Type B pancreatic cell (in vitro differentiated cells): Measurements from ENCODE around the gene ZNF23. TPM values are rescaled to one million over a fixed set of nuclear protein-coding genes. Genes with fewer than 3 reads are reported as not detected.
A peak's percentile ranks its signal among the peaks of the same experiment; 100 is the strongest.

Source experiments
- DNase-seq: peaks from one replicate; pipeline ENCODE4 v3.0.0; 2021; ENCODE audit warnings: mixed read lengths; ENCODE audit not compliant: unreplicated experiment; ENCODE audit errors: extremely low spot score
- H3K27ac Mint-ChIP-seq: 2 replicates; pipeline ENCODE4 v1.8.0; 2021; ENCODE audit warnings: mild to moderate bottlenecking, mixed read lengths
- H3K27me3 Mint-ChIP-seq: 2 replicates; pipeline ENCODE4 v1.8.0; 2021; ENCODE audit warnings: mixed read lengths
- H3K36me3 Mint-ChIP-seq: 2 replicates; pipeline ENCODE4 v1.8.0; 2021; ENCODE audit warnings: mixed read lengths
- H3K4me1 Mint-ChIP-seq: one replicate; pipeline ENCODE4 v1.8.0; 2021; ENCODE audit warnings: mixed read lengths; ENCODE audit not compliant: unreplicated experiment
- H3K4me3 Mint-ChIP-seq: 2 replicates; pipeline ENCODE4 v1.8.0; 2021; ENCODE audit warnings: mild to moderate bottlenecking, mixed read lengths
- H3K9me3 Mint-ChIP-seq: 2 replicates; pipeline ENCODE4 v1.8.0; 2021; ENCODE audit warnings: mixed read lengths
- CTCF ChIP-seq: fragments of 200-600 bp; sonication (generic); conservative IDR thresholded peaks from 2 replicates; pipeline ENCODE4 v1.5.0; 2021; ENCODE audit warnings: antibody characterized with exemption, mild to moderate bottlenecking
- total RNA-seq: library from RNA; stranded (reverse); gene quantifications from 2 replicates; pipeline ENCODE4 v1.2.1, GENCODE V29; 2021; ENCODE audit warnings: low replicate concordance

The ZNF23 gene
- total RNA-seq, 1 donor from 2014 or later: 11.1 TPM

GRCh38 chr16:71423016-71423415 is 39.0 kb downstream of the ZNF23 start:
- no peak for TF ChIP-seq CTCF
- Mint-ChIP-seq H3K36me3 (no peaks in the 10 kb centered on the region), H3K4me3 (no peak overlapping the region), H3K27me3 (peaks cover 65% of the 10 kb centered on the region), H3K9me3 (no peaks in the 10 kb centered on the region), H3K27ac (no peak overlapping the region), H3K4me1 (peaks cover 8% of the 10 kb centered on the region)
- DNase-seq: no peak

DNA sequence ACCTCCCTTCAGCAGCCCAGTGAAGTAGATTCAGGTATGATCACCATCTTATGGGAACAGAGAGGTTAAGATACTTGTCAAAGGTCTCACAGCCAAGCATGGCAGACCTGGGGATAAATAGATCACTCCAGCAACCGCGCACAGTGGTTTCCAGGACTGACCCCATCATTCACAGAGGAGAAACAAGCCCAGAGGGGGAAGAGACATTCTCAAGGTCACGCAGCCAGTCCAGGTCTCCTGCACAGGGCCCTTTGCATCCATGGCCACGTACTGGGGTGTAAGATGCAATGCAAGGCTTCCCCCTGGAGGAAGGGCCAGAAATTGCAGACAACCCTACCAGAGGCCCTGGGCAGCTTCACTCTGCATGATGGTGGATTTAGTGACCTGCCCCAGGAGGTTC is 40.1 kb downstream of the ZNF23 start:
- no peaks in the 10 kb centered on the region for H3K36me3 Mint-ChIP-seq
- H3K27ac Mint-ChIP-seq: no peak overlapping the region
- peaks cover 66% of the 10 kb centered on the region for H3K27me3 Mint-ChIP-seq
- peaks cover 8% of the 10 kb centered on the region for H3K4me1 Mint-ChIP-seq
- peak; percentile 54 for TF ChIP-seq CTCF
- no peak for DNase-seq
- H3K4me3 Mint-ChIP-seq: no peak overlapping the region
- no peaks in the 10 kb centered on the region for H3K9me3 Mint-ChIP-seq

DNA sequence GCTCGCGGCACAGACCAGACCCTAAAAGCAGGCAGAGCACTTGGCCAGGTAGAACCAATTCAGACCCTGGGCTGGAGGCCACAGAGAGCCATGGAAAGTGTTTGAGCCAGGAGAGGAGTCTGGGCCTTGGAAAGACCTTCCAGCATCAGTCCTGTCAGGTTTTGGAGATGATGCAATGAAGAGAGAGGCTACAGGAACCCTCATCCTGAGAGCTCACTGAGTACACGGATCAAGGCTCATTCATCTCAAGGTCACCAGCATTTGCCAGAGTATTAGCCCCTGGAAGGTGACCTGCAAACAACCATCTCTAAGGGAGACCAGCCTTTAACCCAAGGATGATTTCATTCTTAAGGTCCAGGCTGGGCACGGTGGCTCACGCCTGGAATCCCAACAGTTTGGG is 48.0 kb downstream of the ZNF23 start:
- H3K36me3 Mint-ChIP-seq: no peaks in the 10 kb centered on the region
- H3K9me3 Mint-ChIP-seq: no peaks in the 10 kb centered on the region
- DNase-seq: no peak
- no peak overlapping the region for H3K4me3 Mint-ChIP-seq
- peaks cover 6% of the 10 kb centered on the region for H3K4me1 Mint-ChIP-seq
- TF ChIP-seq CTCF: no peak
- peaks cover 49% of the 10 kb centered on the region for H3K27me3 Mint-ChIP-seq
- no peak overlapping the region for H3K27ac Mint-ChIP-seq

DNA sequence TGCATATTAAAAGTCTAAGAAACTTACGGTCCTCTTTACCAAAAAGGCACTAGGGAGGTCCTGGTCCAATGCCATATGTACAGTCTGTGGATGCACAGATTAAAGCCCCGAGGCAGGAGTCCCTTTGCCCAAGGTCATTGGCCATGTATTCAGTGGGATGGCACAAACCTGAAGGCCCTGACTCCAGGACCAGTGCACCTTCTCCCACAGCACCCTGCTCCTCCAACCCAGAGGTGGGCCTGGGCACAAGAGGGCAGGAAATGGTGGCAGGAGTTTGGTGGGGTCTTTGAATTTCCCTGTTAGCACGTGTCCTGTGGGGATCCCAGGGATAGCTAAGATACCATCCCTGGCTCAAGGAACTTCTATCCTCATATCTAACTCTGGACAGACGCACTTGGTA is 48.7 kb downstream of the ZNF23 start:
- no peak overlapping the region for H3K4me3 Mint-ChIP-seq
- no peak for TF ChIP-seq CTCF
- H3K9me3 Mint-ChIP-seq: no peaks in the 10 kb centered on the region
- DNase-seq: no peak
- H3K4me1 Mint-ChIP-seq: peaks cover 6% of the 10 kb centered on the region
- no peak overlapping the region for H3K27ac Mint-ChIP-seq
- peaks cover 46% of the 10 kb centered on the region for H3K27me3 Mint-ChIP-seq
- H3K36me3 Mint-ChIP-seq: no peaks in the 10 kb centered on the region

GRCh38 chr16:71412270-71413160 is 49.5 kb downstream of the ZNF23 start:
- peaks cover 6% of the 10 kb centered on the region for H3K4me1 Mint-ChIP-seq
- H3K27me3 Mint-ChIP-seq: peaks cover 47% of the 10 kb centered on the region
- no peak overlapping the region for H3K27ac Mint-ChIP-seq
- peak; percentile 89 for TF ChIP-seq CTCF
- H3K36me3 Mint-ChIP-seq: no peaks in the 10 kb centered on the region
- H3K9me3 Mint-ChIP-seq: no peaks in the 10 kb centered on the region
- DNase-seq: peak; percentile 78
- peak overlapping the region; percentile 59 for H3K4me3 Mint-ChIP-seq
